ENCODE results near the gene PARP6.

DNA sequence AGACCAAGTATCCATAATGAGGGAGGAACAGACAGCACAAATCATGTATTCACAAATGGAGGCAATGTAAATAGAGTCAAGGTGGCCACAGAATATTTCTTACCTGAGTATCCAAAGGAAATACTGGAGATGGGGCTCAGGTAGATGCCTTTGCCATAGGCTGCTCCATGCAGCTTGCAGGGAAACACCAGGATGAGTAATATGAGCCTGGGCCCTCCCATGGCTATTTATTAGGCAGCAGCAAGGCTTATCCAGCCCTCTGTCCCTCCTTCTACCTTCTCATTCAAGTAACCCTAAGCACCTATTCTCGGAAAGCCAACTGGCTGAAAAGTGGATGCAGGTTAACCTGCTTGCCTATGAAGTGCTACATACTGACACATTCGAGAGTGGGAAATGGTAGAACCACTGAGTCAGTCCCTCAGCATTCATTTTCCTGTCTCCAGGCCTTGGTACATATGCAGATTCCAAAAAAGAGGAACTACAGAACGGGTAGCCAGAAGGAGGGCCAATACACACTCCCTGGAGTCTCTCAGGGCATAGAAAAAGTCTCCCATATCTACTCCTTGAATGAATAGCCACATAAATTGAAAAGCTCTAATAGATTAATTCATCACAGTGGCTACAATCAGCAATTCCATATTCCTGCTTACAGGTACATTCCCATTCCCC, 23.1 kb downstream of the PARP6 start:
- TF ChIP-seq TEAD4 (CRISPR knock-in tag; IDR thresholded peaks at IDR 0.05) (no peak), CBFB (CRISPR knock-in tag; IDR thresholded peaks at IDR 0.05; ENCODE audit: low read depth) (no peak), KAT7 (CRISPR knock-in tag; IDR thresholded peaks at IDR 0.05; ENCODE audit: borderline replicate concordance) (no peak), NR2C2 (CRISPR knock-in tag; IDR thresholded peaks at IDR 0.05) (no peak)
- TF ChIP-seq, protein P1, sequence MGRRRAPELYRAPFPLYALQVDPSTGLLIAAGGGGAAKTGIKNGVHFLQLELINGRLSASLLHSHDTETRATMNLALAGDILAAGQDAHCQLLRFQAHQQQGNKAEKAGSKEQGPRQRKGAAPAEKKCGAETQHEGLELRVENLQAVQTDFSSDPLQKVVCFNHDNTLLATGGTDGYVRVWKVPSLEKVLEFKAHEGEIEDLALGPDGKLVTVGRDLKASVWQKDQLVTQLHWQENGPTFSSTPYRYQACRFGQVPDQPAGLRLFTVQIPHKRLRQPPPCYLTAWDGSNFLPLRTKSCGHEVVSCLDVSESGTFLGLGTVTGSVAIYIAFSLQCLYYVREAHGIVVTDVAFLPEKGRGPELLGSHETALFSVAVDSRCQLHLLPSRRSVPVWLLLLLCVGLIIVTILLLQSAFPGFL (CRISPR knock-in tag; IDR thresholded peaks at IDR 0.05; ENCODE audit: borderline replicate concordance): no peak
- TF ChIP-seq, protein P2, sequence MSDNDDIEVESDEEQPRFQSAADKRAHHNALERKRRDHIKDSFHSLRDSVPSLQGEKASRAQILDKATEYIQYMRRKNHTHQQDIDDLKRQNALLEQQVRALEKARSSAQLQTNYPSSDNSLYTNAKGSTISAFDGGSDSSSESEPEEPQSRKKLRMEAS (CRISPR knock-in tag; IDR thresholded peaks at IDR 0.05): no peak
- TF ChIP-seq, protein P3, sequence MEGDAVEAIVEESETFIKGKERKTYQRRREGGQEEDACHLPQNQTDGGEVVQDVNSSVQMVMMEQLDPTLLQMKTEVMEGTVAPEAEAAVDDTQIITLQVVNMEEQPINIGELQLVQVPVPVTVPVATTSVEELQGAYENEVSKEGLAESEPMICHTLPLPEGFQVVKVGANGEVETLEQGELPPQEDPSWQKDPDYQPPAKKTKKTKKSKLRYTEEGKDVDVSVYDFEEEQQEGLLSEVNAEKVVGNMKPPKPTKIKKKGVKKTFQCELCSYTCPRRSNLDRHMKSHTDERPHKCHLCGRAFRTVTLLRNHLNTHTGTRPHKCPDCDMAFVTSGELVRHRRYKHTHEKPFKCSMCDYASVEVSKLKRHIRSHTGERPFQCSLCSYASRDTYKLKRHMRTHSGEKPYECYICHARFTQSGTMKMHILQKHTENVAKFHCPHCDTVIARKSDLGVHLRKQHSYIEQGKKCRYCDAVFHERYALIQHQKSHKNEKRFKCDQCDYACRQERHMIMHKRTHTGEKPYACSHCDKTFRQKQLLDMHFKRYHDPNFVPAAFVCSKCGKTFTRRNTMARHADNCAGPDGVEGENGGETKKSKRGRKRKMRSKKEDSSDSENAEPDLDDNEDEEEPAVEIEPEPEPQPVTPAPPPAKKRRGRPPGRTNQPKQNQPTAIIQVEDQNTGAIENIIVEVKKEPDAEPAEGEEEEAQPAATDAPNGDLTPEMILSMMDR (IDR thresholded peaks at IDR 0.05): no peak
- TF ChIP-seq, protein P4, sequence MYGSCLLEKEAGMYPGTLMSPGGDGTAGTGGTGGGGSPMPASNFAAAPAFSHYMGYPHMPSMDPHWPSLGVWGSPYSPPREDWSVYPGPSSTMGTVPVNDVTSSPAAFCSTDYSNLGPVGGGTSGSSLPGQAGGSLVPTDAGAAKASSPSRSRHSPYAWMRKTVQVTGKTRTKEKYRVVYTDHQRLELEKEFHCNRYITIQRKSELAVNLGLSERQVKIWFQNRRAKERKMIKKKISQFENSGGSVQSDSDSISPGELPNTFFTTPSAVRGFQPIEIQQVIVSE (CRISPR knock-in tag; IDR thresholded peaks at IDR 0.05; ENCODE audit: borderline replicate concordance): no peak
- TF ChIP-seq, protein P5, sequence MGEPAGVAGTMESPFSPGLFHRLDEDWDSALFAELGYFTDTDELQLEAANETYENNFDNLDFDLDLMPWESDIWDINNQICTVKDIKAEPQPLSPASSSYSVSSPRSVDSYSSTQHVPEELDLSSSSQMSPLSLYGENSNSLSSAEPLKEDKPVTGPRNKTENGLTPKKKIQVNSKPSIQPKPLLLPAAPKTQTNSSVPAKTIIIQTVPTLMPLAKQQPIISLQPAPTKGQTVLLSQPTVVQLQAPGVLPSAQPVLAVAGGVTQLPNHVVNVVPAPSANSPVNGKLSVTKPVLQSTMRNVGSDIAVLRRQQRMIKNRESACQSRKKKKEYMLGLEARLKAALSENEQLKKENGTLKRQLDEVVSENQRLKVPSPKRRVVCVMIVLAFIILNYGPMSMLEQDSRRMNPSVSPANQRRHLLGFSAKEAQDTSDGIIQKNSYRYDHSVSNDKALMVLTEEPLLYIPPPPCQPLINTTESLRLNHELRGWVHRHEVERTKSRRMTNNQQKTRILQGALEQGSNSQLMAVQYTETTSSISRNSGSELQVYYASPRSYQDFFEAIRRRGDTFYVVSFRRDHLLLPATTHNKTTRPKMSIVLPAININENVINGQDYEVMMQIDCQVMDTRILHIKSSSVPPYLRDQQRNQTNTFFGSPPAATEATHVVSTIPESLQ (CRISPR knock-in tag; IDR thresholded peaks at IDR 0.05): no peak
- TF ChIP-seq, protein P6, sequence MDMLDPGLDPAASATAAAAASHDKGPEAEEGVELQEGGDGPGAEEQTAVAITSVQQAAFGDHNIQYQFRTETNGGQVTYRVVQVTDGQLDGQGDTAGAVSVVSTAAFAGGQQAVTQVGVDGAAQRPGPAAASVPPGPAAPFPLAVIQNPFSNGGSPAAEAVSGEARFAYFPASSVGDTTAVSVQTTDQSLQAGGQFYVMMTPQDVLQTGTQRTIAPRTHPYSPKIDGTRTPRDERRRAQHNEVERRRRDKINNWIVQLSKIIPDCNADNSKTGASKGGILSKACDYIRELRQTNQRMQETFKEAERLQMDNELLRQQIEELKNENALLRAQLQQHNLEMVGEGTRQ (CRISPR knock-in tag; IDR thresholded peaks at IDR 0.05): no peak
- TF ChIP-seq, protein P7, sequence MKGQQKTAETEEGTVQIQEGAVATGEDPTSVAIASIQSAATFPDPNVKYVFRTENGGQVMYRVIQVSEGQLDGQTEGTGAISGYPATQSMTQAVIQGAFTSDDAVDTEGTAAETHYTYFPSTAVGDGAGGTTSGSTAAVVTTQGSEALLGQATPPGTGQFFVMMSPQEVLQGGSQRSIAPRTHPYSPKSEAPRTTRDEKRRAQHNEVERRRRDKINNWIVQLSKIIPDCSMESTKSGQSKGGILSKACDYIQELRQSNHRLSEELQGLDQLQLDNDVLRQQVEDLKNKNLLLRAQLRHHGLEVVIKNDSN (CRISPR knock-in tag; IDR thresholded peaks at IDR 0.05): no peak
- TF ChIP-seq, protein P8, sequence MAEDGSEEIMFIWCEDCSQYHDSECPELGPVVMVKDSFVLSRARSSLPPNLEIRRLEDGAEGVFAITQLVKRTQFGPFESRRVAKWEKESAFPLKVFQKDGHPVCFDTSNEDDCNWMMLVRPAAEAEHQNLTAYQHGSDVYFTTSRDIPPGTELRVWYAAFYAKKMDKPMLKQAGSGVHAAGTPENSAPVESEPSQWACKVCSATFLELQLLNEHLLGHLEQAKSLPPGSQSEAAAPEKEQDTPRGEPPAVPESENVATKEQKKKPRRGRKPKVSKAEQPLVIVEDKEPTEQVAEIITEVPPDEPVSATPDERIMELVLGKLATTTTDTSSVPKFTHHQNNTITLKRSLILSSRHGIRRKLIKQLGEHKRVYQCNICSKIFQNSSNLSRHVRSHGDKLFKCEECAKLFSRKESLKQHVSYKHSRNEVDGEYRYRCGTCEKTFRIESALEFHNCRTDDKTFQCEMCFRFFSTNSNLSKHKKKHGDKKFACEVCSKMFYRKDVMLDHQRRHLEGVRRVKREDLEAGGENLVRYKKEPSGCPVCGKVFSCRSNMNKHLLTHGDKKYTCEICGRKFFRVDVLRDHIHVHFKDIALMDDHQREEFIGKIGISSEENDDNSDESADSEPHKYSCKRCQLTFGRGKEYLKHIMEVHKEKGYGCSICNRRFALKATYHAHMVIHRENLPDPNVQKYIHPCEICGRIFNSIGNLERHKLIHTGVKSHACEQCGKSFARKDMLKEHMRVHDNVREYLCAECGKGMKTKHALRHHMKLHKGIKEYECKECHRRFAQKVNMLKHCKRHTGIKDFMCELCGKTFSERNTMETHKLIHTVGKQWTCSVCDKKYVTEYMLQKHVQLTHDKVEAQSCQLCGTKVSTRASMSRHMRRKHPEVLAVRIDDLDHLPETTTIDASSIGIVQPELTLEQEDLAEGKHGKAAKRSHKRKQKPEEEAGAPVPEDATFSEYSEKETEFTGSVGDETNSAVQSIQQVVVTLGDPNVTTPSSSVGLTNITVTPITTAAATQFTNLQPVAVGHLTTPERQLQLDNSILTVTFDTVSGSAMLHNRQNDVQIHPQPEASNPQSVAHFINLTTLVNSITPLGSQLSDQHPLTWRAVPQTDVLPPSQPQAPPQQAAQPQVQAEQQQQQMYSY (CRISPR knock-in tag; IDR thresholded peaks at IDR 0.05): no peak
- TF ChIP-seq, protein P9, sequence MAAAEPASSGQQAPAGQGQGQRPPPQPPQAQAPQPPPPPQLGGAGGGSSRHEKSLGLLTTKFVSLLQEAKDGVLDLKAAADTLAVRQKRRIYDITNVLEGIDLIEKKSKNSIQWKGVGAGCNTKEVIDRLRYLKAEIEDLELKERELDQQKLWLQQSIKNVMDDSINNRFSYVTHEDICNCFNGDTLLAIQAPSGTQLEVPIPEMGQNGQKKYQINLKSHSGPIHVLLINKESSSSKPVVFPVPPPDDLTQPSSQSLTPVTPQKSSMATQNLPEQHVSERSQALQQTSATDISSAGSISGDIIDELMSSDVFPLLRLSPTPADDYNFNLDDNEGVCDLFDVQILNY (CRISPR knock-in tag; IDR thresholded peaks at IDR 0.05): no peak
